HUES6 (cell line): ENCODE results near the gene GTF3C1.
"Not testable (repeated sequence)": the region's sequence is repeated elsewhere in the genome, so short reads cannot be mapped to it uniquely, and the experiment has no call there.

Experiments
- H3K27ac ChIP-seq: 2 replicates; pipeline ENCODE4 v1.7.0; 2013; ENCODE audit warnings: low read depth, mild to moderate bottlenecking, low read length, inconsistent platforms
- H3K27me3 ChIP-seq: 2 replicates; pipeline ENCODE4 v1.6.1; 2013; ENCODE audit warnings: low read length; ENCODE audit not compliant: control insufficient read depth, insufficient read depth
- H3K36me3 ChIP-seq: 2 replicates; pipeline ENCODE4 v1.6.1; 2013; ENCODE audit warnings: low read length; ENCODE audit not compliant: control insufficient read depth, insufficient read depth
- H3K4me1 ChIP-seq: 2 replicates; pipeline ENCODE4 v1.6.1; 2013; ENCODE audit warnings: low read length; ENCODE audit not compliant: control insufficient read depth, insufficient read depth
- H3K4me3 ChIP-seq: 2 replicates; pipeline ENCODE4 v1.5.1; 2013; ENCODE audit warnings: low read depth, low read length
- H3K9ac ChIP-seq: one replicate; pipeline ENCODE4 v1.6.1; 2013; ENCODE audit warnings: mild to moderate bottlenecking, low read length
- H3K9me3 ChIP-seq: 2 replicates; pipeline ENCODE4 v1.6.1; 2013; ENCODE audit warnings: low read depth, low read length; ENCODE audit not compliant: control insufficient read depth, insufficient read depth

GTF3C1 gene

DNA sequence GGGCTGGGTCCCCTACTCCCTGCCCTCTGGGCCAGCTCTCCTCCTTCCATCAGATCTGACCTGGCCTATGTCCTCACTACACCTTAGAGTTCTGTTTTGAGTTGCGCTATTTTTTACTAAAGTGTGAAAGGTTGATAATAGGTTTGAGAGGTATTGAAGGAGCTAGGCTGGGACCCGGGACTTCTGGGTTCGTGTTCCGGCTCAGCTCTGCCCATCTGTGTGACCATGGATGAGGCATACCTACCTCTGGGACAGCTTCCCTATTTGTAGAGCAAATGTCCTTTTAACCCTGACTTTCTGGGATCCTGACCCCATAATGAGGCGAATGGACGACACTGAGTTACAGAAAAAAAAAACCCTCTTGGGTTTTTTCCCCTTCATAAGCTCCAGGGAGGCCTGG lies 111.8 kb downstream of the GTF3C1 start:
- Histone ChIP-seq H3K9ac (no peak overlapping the region), H3K36me3 (no peaks in the 10 kb centered on the region), H3K27me3 (no peaks in the 10 kb centered on the region), H3K4me3 (no peak overlapping the region), H3K27ac (no peak overlapping the region), H3K4me1 (peaks cover 4% of the 10 kb centered on the region; the same call in 1 of the 2 replicates), H3K9me3 (no peaks in the 10 kb centered on the region)

DNA sequence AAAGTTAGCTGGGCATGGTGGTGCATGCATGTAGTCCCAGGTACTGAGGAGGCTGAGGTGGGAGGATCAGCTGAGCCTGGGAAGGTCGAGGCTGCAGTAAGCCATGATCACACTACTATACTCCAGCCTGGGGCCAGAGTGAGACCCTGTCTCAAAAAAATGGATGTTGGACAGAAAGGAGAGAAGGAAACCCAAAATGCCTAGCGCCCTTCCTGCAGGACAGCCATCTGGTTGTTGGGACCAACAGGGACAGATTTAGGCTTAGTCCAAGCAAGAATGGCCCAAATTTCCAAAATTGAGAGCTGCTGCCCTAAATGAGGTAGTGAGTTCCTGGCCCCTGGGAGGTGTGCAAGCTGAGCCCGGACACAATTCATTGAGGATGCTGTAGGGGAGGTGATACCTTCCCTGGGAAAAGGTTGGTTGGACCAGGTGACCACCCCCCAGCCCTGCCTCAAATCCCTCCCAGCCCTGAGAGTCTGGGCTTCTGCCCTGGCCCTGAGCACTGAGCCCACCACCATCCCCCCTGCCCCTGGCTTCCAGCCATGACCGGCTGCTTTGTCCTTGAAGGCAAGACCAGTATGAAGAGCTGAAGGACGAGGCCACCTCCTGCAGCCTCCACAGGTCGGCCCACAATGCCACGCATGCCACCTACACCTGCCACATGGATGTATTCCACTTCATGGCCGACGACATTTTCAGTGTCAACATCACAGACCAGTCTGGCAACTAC lies 112.6 kb downstream of the GTF3C1 start:
- Histone ChIP-seq H3K27ac (no peak overlapping the region), H3K27me3 (no peaks in the 10 kb centered on the region), H3K36me3 (no peaks in the 10 kb centered on the region), H3K9ac (no peak overlapping the region), H3K4me3 (no peak overlapping the region), H3K4me1 (peaks cover 4% of the 10 kb centered on the region; the same call in 1 of the 2 replicates), H3K9me3 (no peaks in the 10 kb centered on the region)

DNA sequence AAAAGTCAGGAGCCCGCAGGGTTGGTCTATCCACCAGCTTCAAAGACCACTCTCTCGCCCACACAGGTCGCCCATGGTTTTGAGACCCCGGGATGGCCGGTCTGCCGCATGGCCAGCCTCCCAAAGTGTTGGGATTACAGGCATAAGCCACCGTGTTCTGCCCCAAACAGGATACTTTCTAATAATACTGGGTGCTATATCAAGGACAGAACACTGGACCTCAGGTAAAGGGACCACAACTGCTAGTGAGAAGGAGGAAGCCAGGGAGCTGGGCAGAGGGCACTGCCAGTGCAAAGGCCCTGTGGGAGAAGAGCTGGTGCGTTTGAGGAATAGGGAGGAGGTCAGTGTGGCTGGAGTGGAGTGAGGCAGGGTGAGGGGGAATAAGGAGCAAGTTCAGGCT lies 113.6 kb downstream of the GTF3C1 start:
- H3K9ac ChIP-seq, result no peak overlapping the region
- peaks cover 4% of the 10 kb centered on the region; the same call in 1 of the 2 replicates for H3K4me1 ChIP-seq
- no peaks in the 10 kb centered on the region for H3K27me3 ChIP-seq
- H3K9me3 ChIP-seq, result no peaks in the 10 kb centered on the region
- H3K36me3 ChIP-seq, result no peaks in the 10 kb centered on the region
- no peak overlapping the region for H3K4me3 ChIP-seq
- H3K27ac ChIP-seq, result no peak overlapping the region

DNA sequence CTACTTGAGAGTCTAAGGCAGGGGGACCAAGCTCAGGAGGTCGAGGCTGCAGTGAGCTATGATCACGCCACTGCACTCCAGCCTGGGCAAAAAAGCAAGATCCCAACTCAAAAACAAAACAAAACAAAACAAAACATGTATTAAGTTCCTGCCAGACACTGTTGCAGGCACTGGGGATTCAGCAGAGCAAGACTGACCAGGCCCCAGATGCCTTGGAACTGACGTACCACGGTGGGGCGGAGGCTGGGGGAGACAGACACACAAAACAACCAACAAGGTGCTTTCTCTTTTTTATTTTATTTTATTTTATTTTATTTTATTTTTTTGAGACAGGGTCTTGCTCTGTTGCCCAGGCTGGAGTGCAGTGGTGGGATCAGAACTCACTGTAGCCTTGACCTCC lies 114.6 kb downstream of the GTF3C1 start:
- not testable (repeated sequence) for H3K4me3 ChIP-seq, H3K9ac ChIP-seq, H3K27ac ChIP-seq, H3K9me3 ChIP-seq, H3K27me3 ChIP-seq, H3K4me1 ChIP-seq, H3K36me3 ChIP-seq

DNA sequence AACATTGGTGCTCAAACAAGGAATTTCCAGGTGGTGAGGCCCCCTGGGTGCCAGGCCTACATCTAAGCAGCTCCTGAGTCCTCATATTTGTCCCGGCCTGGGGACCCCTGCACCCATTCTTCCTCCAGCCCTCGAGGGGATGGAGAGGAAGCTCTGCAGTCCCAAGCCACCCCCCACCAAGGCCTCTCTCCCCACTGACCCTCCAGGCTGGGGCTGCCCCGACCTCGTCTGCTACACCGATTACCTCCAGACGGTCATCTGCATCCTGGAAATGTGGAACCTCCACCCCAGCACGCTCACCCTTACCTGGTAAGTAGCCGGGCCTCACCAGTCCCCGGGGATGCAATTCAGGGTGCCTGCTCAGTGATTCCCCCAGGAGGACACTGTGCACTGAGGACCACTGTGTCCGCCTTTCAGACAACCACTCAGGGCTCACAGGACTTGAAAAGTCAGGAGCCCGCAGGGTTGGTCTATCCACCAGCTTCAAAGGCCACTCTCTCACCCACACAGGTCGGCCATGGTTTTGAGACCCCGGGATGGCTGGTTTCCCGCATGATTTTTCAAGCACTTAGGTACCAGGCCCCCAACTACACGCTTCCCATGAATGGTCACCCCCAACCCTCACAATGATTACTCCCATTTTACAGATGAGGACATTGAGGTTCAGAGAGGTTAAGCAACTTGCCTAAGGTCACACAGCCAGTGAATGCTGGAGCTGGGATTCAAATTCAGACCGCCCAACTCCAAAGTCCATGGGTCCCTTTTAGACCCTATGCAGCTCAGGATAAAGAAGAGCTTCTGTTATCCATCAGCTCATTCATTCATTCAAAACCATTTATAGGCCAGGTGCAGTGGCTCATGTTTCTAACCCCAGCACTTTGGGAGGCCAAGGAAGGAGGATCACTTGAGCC lies 115.3 kb downstream of the GTF3C1 start:
- no peaks in the 10 kb centered on the region for H3K27me3 ChIP-seq
- H3K4me1 ChIP-seq, result peaks cover 2% of the 10 kb centered on the region; the same call in 1 of the 2 replicates
- H3K4me3 ChIP-seq, result no peak overlapping the region
- H3K36me3 ChIP-seq, result no peaks in the 10 kb centered on the region
- no peak overlapping the region for H3K27ac ChIP-seq
- H3K9ac ChIP-seq, result no peak overlapping the region
- no peaks in the 10 kb centered on the region for H3K9me3 ChIP-seq

DNA sequence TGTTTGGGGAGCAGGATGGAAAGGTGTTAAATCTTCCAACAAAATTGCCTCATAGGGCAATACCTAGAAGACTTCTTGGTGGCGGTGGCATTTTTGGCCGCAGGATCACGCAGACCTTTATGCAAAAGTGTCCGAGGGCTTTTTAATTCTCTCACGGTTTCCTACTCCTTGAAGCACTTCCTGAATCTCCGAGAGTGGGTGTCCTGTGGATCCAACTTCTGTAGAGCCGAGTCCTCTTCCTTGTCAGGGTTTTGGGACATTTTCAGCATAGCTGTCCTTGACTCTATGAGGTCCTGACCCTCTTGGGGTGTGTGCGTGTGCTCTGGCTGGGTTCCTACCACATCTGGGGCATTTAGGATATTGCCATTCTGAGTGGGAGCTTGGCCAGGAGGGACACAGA lies 116.1 kb downstream of the GTF3C1 start:
- no peaks in the 10 kb centered on the region for H3K27me3 ChIP-seq
- no peaks in the 10 kb centered on the region; the same call in 1 of the 2 replicates for H3K4me1 ChIP-seq
- no peak overlapping the region for H3K4me3 ChIP-seq
- no peaks in the 10 kb centered on the region for H3K36me3 ChIP-seq
- no peak overlapping the region for H3K9ac ChIP-seq
- no peak overlapping the region for H3K27ac ChIP-seq
- H3K9me3 ChIP-seq, result no peaks in the 10 kb centered on the region

DNA sequence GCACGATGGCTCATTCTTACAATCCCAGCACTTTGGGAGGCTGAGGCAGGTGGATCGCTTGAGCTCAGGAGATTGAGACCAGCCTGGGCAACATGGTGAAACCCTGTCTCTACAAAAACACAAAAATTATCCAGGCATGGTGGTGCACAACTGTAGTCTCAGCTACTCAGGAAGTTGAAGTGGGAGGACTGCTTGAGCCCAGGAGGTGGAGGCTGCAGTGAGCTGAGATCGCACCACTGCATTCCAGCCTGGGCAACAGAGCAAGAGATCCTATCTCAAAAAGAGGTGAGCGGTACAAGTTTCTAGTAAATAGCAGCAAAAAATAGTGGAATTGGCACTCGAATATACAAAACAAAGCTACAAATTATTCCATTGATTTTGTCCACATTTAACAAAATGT lies 116.5 kb downstream of the GTF3C1 start:
- not testable (repeated sequence) for H3K9me3 ChIP-seq, H3K4me1 ChIP-seq, H3K9ac ChIP-seq, H3K4me3 ChIP-seq, H3K27me3 ChIP-seq, H3K36me3 ChIP-seq, H3K27ac ChIP-seq

DNA sequence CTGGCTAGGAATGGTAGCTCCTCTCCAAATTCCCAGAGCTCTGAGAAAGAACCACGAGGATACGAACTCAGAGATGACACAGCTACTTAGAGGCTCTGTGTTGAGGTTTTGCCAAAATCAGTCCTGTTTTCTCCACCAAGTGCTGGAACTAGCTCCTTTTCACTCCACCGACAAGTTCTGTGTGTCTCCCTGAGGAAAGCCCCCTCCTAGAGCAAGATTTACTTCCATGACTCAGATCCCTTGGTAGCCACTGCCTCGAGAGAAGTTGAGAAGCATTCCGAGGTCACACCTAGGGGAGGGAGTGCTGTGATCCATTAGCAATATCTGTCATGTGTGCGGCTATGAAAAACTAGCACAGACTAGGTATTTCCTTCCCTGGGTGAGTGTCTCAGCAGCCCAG lies 117.2 kb downstream of the GTF3C1 start:
- Histone ChIP-seq H3K36me3 (no peaks in the 10 kb centered on the region), H3K27me3 (no peaks in the 10 kb centered on the region), H3K27ac (no peak overlapping the region), H3K4me1 (no peaks in the 10 kb centered on the region; the same call in 1 of the 2 replicates), H3K9me3 (no peaks in the 10 kb centered on the region), H3K4me3 (no peak overlapping the region), H3K9ac (peak overlapping the region; percentile 13)

DNA sequence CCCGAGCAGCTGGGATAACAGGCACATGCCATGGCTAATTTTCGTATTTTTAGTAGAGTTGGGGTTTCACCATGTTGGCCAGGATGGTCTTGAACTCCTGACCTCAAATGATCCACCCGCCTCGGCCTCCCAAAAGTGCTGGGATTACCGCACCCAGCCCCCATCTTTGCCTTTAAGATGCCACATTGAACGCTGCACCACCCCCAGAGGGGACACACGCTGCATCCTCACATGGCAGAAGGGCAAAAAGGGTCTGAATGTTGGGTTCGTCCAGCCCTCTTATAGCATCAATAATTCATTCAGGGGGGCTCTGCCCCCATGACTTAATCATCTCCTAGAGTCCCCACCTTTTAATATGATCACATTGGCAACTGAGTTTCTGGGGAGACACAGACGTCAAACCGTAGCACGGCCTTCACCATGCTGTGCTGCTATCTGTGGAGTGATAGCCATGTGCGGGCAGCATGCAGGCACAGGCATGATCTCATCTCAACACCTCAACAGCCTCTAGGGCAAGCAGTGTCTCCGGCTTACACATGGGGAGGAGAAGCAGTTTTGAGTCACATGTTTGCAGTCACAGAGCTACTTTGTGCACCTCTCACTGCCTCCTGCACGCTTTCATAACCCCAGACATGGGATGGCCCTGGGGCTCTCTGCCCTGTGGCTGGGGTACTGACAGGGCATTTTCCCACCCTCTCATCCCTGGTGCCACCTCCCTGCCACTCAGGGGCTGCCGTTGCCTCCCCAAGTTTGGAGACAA lies 117.8 kb downstream of the GTF3C1 start:
- no peaks in the 10 kb centered on the region for H3K27me3 ChIP-seq
- no peaks in the 10 kb centered on the region; the same call in 1 of the 2 replicates for H3K4me1 ChIP-seq
- no peak overlapping the region for H3K4me3 ChIP-seq
- H3K9ac ChIP-seq, result peak overlapping the region; percentile 13
- H3K27ac ChIP-seq, result no peak overlapping the region
- no peaks in the 10 kb centered on the region for H3K36me3 ChIP-seq
- H3K9me3 ChIP-seq, result no peaks in the 10 kb centered on the region

DNA sequence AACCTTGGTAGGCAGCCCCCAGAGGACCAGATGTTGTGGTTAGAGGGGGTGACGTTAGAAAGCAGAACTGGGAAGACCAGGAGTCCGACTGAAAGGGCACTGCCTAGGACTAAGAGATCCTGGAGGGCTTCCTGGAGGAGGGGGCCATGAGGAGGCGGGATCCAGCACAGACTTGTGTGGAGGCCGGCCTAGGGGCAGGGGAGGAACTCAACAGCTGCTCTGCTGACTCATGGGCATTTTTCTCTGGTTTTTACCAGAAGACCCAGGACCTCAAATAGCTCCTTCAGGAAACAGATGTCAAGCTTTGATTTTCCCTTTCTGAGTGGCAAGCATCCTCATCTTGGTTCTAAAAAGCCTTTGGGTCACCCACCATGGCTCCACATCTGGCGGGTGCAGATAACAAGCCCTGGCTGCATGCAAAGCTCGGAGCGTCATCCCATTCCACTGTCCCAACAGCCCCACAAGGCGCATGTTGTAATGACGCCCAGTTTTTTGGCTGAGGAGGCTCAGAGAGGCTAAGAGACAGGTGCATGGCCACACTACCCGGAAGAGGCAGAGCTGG lies 118.7 kb downstream of the GTF3C1 start:
- no peaks in the 10 kb centered on the region for H3K36me3 ChIP-seq
- H3K27me3 ChIP-seq, result no peaks in the 10 kb centered on the region
- no peaks in the 10 kb centered on the region; the same call in 1 of the 2 replicates for H3K9me3 ChIP-seq
- H3K4me1 ChIP-seq, result no peaks in the 10 kb centered on the region; the same call in 1 of the 2 replicates
- no peak overlapping the region for H3K27ac ChIP-seq
- no peak overlapping the region for H3K9ac ChIP-seq
- no peak overlapping the region for H3K4me3 ChIP-seq
